Kidney (tissue), 14 donors: ENCODE results near the gene HOTAIR. TPM values are rescaled to one million over a fixed set of nuclear protein-coding genes. Genes with fewer than 3 reads are reported as not detected.

Experiments used
- DNase-seq, 5 donors: peaks; one replicate each; pipeline ENCODE4 v3.0.0-alpha.2; 2013 to 2020
- FAIRE-seq: peaks from 2 replicates; lab custom pipeline; 2012; peaks lifted over from hg19 to GRCh38; lab: Jason Lieb, UNC
- H3K27ac ChIP-seq, 2 donors: one replicate each; pipeline ENCODE4 v1.7.0; 2013; ENCODE audit warnings: low read depth in 2 of 2, low read length in 2 of 2, inconsistent platforms in 1 of 2
- H3K27me3 ChIP-seq: one replicate; pipeline ENCODE4 v1.7.1; 2013; ENCODE audit warnings: low read length, inconsistent platforms; ENCODE audit not compliant: control insufficient read depth, insufficient read depth
- H3K36me3 ChIP-seq, 3 donors: one replicate each; pipeline versions ENCODE4 v1.7.0 to v1.7.1; 2013; ENCODE audit warnings: low read length in 3 of 3, control low read depth in 1 of 3, inconsistent platforms in 1 of 3; ENCODE audit not compliant: insufficient read depth in 3 of 3, control insufficient read depth in 2 of 3
- H3K4me1 ChIP-seq, 3 donors: one replicate each; pipeline versions ENCODE4 v1.7.0 to v1.7.1; 2013; ENCODE audit warnings: low read length in 3 of 3, inconsistent platforms in 1 of 3, low read depth in 1 of 3; ENCODE audit not compliant: control insufficient read depth in 2 of 3, insufficient read depth in 2 of 3
- H3K4me3 ChIP-seq, 3 donors: one replicate each; pipeline versions ENCODE4 v1.7.0 to v1.8.1; 2013; ENCODE audit warnings: low read length in 3 of 3, control low read depth in 1 of 3, inconsistent platforms in 1 of 3
- H3K9ac ChIP-seq, 3 donors: one replicate each; pipeline versions ENCODE4 v1.7.0 to v1.7.1; 2013; ENCODE audit warnings: low read length in 3 of 3, control low read depth in 1 of 3, inconsistent platforms in 1 of 3
- H3K9me3 ChIP-seq, 3 donors: one replicate each; pipeline versions ENCODE4 v1.7.0 to v1.7.1; 2013; ENCODE audit warnings: low read length in 3 of 3, control low read depth in 1 of 3, inconsistent platforms in 1 of 3; ENCODE audit not compliant: control insufficient read depth in 2 of 3, insufficient read depth in 1 of 3
- intact Hi-C: fragments of 100-400 bp; cut with DNase I; formaldehyde crosslinking; loops from one replicate; pipeline ENCODE4 v1.11.1; 2022
- polyA plus RNA-seq: library from polyadenylated mRNA; stranded (reverse); fragments of 350-450 nt; fragmentation: Illumina TruSeq; extraction: RNeasy Lipid Tissue Mini Kit (QIAGEN cat#74804); gene quantifications from one replicate; pipeline ENCODE4 v1.2.3, GENCODE V29; 2014; ENCODE audit warnings: low read depth, low replicate concordance; ENCODE audit not compliant: insufficient read depth
- total RNA-seq: library from RNA; stranded (reverse); fragmentation: NEBNext Ultra II Directional; extraction: Animal tissue kit (Norgen Biotek cat#: 25700); gene quantifications from one replicate; pipeline ENCODE4 v1.2.1, GENCODE V29; 2021
- TF ChIP-seq, protein P1 (sequence below): IDR thresholded peaks from 3 replicates; pipeline ENCODE4 v1.5.1; 2012; ENCODE audit warnings: mild to moderate bottlenecking, moderate library complexity, borderline replicate concordance; ENCODE audit not compliant: insufficient read depth; ENCODE audit errors: extremely low read depth
- donor health status: control.
- donor health status: control.
- donor health status: control.
- donor health status: control.
- donor health status: control.
- donor health status: DM: yes; HTN: yes; CAD: no.
- donor health status: Normal renal cell carcinoma (clear cell type).

The HOTAIR gene
- total and polyA plus RNA-seq, 2 donors from 2014 or later = 0.52 to 0.76 TPM

DNA sequence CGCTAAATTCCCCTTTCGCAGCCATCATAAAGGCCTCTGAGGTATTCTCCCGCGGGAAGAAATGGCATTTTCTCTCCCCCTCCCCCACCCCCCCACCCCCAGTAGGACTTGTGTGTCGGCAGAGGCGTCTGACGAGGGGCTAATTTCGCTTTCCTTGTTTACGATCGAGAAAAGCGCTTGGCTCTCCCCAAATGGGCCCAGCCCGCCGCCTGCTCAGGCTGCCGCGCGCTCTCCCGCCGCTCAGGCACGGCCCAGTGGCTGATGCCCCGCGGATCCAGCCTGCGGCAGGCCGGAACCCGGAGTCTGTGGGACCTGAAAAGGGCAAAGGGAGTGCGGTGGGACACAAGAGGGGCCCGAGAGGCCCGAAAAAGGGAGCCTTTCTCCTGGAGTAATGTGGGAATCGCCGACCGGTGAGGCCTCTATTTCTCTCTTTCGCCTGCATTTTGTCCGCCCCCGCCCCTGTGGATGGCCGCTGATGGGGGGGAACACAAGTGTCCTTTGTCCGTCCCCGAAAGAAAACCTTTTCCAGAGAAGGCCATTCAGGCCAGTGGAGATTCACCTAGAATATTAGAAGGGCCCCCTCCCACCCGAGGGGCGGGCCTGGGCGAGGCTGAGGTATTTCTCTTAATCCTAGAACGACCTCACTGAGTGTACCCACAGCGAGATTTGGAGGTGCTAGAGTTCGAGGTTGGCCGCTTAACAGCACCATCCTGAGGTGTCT is 44.5 kb upstream of the HOTAIR start:
- peak overlapping the region; percentile 73 to 96 for H3K27ac ChIP-seq
- H3K9ac ChIP-seq = peak overlapping the region; percentile 5 to 73 (median 6)
- DNase-seq (peak in 2 of 5 donors; percentile 34 to 66), FAIRE-seq (no peak)
- intact Hi-C loops = no loop called here
- no peaks in the 10 kb centered on the region for H3K36me3 ChIP-seq
- H3K4me3 ChIP-seq = peak overlapping the region in 1 of 3 donors; percentile 83
- H3K4me1 ChIP-seq = peaks cover 2 to 14% (median 10%) of the 10 kb centered on the region in 3 donors
- TF ChIP-seq, protein P1, sequence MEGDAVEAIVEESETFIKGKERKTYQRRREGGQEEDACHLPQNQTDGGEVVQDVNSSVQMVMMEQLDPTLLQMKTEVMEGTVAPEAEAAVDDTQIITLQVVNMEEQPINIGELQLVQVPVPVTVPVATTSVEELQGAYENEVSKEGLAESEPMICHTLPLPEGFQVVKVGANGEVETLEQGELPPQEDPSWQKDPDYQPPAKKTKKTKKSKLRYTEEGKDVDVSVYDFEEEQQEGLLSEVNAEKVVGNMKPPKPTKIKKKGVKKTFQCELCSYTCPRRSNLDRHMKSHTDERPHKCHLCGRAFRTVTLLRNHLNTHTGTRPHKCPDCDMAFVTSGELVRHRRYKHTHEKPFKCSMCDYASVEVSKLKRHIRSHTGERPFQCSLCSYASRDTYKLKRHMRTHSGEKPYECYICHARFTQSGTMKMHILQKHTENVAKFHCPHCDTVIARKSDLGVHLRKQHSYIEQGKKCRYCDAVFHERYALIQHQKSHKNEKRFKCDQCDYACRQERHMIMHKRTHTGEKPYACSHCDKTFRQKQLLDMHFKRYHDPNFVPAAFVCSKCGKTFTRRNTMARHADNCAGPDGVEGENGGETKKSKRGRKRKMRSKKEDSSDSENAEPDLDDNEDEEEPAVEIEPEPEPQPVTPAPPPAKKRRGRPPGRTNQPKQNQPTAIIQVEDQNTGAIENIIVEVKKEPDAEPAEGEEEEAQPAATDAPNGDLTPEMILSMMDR = no peak
- no peaks in the 10 kb centered on the region for H3K27me3 ChIP-seq
- no peaks in the 10 kb centered on the region for H3K9me3 ChIP-seq

DNA sequence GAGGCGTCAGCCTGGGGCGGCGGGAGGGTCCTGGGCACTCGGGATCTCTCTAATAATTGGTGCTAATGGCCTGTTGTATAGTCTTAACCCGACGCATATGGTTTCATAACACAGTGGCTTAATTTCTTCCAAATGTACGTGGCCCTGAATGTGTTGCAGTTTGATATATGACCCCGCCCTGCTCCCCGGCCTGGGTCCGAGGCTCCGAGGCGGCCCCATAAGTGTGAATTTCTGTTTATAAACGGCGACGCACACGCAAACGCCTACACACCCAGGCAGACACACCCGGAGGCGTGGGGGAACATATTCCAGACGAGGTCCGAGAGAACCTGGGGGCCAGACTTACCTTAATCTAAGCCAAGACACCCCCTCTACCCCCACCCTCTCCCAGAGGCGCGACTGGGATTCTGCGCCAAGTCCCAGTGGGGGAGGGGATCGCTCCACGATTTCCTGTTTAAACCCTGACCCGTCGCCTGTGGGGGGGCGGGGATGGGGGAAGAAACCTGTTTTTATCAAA is 43.8 kb upstream of the HOTAIR start:
- H3K27ac ChIP-seq = peak overlapping the region; percentile 92 to 96
- peaks cover 2 to 15% (median 9%) of the 10 kb centered on the region in 3 donors for H3K4me1 ChIP-seq
- FAIRE-seq = no peak
- H3K9me3 ChIP-seq = no peaks in the 10 kb centered on the region
- H3K36me3 ChIP-seq = no peaks in the 10 kb centered on the region
- no peaks in the 10 kb centered on the region for H3K27me3 ChIP-seq
- TF ChIP-seq, protein P1 = no peak
- intact Hi-C loops = no loop called here
- peak in 1 of 5 donors; percentile 89 for DNase-seq
- H3K4me3 ChIP-seq = peak overlapping the region; percentile 62 to 83 (median 71)
- peak overlapping the region; percentile 10 to 90 (median 63) for H3K9ac ChIP-seq

DNA sequence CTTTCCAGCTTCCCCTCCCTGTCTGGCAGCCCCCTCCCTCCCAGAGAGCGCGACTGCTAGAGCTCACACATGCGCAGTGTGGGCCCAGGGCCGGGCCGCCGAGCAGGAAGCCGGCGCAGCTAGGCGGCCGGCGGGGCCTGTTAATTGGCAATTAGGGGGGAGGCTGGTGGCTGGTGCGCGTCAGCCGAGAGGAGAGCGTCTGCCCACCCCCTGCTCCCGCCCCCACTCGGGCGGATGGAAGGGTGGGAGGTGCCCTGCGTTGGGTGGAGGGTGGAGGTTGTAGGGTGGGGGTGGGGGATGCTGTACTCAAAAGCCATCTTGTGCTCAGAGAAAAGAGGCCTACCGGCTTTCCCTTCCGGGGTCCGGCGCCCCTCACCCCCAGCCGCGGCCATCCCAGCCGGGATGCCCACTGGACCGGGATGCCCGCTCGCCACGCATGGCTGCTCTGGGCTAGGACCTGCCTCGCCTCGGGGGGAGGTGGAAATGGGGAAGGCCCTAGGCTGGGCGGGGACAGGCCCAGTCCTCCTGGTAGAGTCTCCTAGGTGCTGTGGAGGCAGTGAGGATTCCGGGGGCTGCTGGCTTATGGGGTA is 43.2 kb upstream of the HOTAIR start:
- FAIRE-seq (no peak), DNase-seq (peak; percentile 94 to 98 (median 97))
- Histone ChIP-seq H3K4me3 (peak overlapping the region; percentile 71 to 87 (median 83)), H3K27me3 (no peaks in the 10 kb centered on the region), H3K9me3 (no peaks in the 10 kb centered on the region), H3K4me1 (peaks cover 0 to 21% (median 13%) of the 10 kb centered on the region in 3 donors), H3K9ac (peak overlapping the region; percentile 63 to 90 (median 72)), H3K36me3 (no peaks in the 10 kb centered on the region), H3K27ac (peak overlapping the region; percentile 92 to 96)
- TF ChIP-seq, protein P1 = no peak
- intact Hi-C loops = no loop called here
